HG02885 (cell line): ENCODE results near the gene OVCA2.
"Not testable (repeated sequence)": the region's sequence is repeated elsewhere in the genome, so short reads cannot be mapped to it uniquely, and the experiment has no call there.

Experiments used
- ATAC-seq: cut with Tn5 transposase; IDR thresholded peaks from one replicate; pipeline ENCODE4 v1.9.1; 2021; ENCODE audit warnings: mild to moderate bottlenecking; ENCODE audit not compliant: unreplicated experiment, poor library complexity

Gene OVCA2

GRCh38 chr17:2013220-2013993 is 28.4 kb upstream of the OVCA2 start:
- not testable (repeated sequence) for ATAC-seq

- no peak for ATAC-seq
These were observed 27.9 kb upstream of the OVCA2 start for GRCh38 chr17:2013994-2014317.

GRCh38 chr17:2015314-2015713 is 26.5 kb upstream of the OVCA2 start:
- no peak for ATAC-seq

GRCh38 chr17:2016494-2016893 is 25.3 kb upstream of the OVCA2 start:
- no peak for ATAC-seq

GRCh38 chr17:2017274-2017941 is 24.4 kb upstream of the OVCA2 start:
- no peak for ATAC-seq

- ATAC-seq = no peak
These were observed 22.9 kb upstream of the OVCA2 start for GRCh38 chr17:2018716-2019510.

- no peak for ATAC-seq
These were observed 22.1 kb upstream of the OVCA2 start for GRCh38 chr17:2019723-2020122.

GRCh38 chr17:2020721-2021120 is 21.1 kb upstream of the OVCA2 start:
- ATAC-seq = no peak

- no peak for ATAC-seq
These were observed 19.1 kb upstream of the OVCA2 start for GRCh38 chr17:2022647-2023240.

GRCh38 chr17:2023256-2023655 is 18.6 kb upstream of the OVCA2 start:
- no peak for ATAC-seq

GRCh38 chr17:2023692-2024571 is 17.9 kb upstream of the OVCA2 start:
- no peak for ATAC-seq

- no peak for ATAC-seq
These were observed 17.1 kb upstream of the OVCA2 start for GRCh38 chr17:2024572-2025219.

- ATAC-seq = no peak
These were observed 16.6 kb upstream of the OVCA2 start, which contains the start of gene RTN4RL1 for GRCh38 chr17:2025220-2025621. Gene RTN4RL1 (minus strand): TSS chr17:2025334. CDS start chr17:2024865, 469 bp downstream.

GRCh38 chr17:2025622-2026309 is 16.1 kb upstream of the OVCA2 start:
- ATAC-seq = no peak

- no peak for ATAC-seq
These were observed 14.1 kb upstream of the OVCA2 start for GRCh38 chr17:2027528-2028233.

- ATAC-seq = no peak
These were observed 13.6 kb upstream of the OVCA2 start for GRCh38 chr17:2028234-2028614.

GRCh38 chr17:2028737-2029136 is 13.1 kb upstream of the OVCA2 start:
- no peak for ATAC-seq
